MM.1S (cell line): Measurements from ENCODE around the gene TRIM71.

Source experiments
- EZH2 ChIP-seq: fragments of 300-600 bp; sonication (generic); optimal IDR thresholded peaks from 2 replicates; pipeline ENCODE3; 2017; ENCODE audit warnings: low read depth, mild to moderate bottlenecking, antibody characterized with exemption, low read length, mixed read lengths
- TF ChIP-seq, protein P1 (sequence below): fragments of 300-600 bp; sonication (generic); IDR thresholded peaks from 2 replicates; pipeline ENCODE4 v1.5.1; 2016; ENCODE audit warnings: antibody characterized with exemption, low read length, mixed read lengths

DNA sequence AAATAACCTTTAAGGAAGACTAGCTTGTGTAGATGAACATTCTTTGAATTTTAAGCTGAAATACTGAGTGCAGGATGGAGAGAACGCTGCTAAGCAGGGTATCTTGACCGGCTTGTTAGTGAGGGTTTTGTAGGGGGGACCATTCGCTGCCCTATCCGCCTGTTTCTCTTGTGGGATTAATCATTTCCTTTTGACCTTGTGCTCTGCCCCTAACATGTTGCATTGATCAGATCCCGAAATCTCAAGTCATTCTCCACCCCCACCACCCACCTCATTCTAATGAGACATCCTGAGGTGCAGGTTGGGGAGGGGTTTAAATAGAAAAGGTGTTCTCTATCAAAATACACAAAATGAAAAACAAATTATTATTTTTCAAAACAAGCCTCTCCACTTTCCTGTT lies 32.8 kb downstream of the TRIM71 start:
- TF ChIP-seq, protein P1, sequence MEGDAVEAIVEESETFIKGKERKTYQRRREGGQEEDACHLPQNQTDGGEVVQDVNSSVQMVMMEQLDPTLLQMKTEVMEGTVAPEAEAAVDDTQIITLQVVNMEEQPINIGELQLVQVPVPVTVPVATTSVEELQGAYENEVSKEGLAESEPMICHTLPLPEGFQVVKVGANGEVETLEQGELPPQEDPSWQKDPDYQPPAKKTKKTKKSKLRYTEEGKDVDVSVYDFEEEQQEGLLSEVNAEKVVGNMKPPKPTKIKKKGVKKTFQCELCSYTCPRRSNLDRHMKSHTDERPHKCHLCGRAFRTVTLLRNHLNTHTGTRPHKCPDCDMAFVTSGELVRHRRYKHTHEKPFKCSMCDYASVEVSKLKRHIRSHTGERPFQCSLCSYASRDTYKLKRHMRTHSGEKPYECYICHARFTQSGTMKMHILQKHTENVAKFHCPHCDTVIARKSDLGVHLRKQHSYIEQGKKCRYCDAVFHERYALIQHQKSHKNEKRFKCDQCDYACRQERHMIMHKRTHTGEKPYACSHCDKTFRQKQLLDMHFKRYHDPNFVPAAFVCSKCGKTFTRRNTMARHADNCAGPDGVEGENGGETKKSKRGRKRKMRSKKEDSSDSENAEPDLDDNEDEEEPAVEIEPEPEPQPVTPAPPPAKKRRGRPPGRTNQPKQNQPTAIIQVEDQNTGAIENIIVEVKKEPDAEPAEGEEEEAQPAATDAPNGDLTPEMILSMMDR = no peak
- no peak for TF ChIP-seq EZH2
